Spinal cord (tissue), 10 donors: Measurements from ENCODE around the gene SHCBP1. TPM values are rescaled to one million over a fixed set of nuclear protein-coding genes. Genes with fewer than 3 reads are reported as not detected.
A peak's percentile ranks its signal among the peaks of the same experiment; 100 is the strongest.
"Not testable (repeated sequence)": the region's sequence is repeated elsewhere in the genome, so short reads cannot be mapped to it uniquely, and the experiment has no call there.

Experiments used
- DNase-seq, 6 donors: peaks; one replicate each; pipeline versions ENCODE4 v3.0.0 to v3.0.0-alpha.2; 2013 to 2015; ENCODE audit warnings: low spot score in 6 of 6, low read depth in 4 of 6
- H3K27ac ChIP-seq: one replicate; pipeline ENCODE4 v1.5.1; 2013; ENCODE audit warnings: low read depth, low read length, control low read depth
- H3K27me3 ChIP-seq: one replicate; pipeline ENCODE4 v1.6.1; 2013; ENCODE audit warnings: low read length; ENCODE audit not compliant: control insufficient read depth, insufficient read depth
- H3K36me3 ChIP-seq: one replicate; pipeline ENCODE4 v1.6.1; 2013; ENCODE audit warnings: low read length; ENCODE audit not compliant: control insufficient read depth, insufficient read depth
- H3K4me1 ChIP-seq: one replicate; pipeline ENCODE4 v1.6.1; 2013; ENCODE audit warnings: low read length; ENCODE audit not compliant: control insufficient read depth, insufficient read depth
- H3K4me3 ChIP-seq: one replicate; pipeline ENCODE4 v1.5.1; 2013; ENCODE audit warnings: low read depth, low read length, control low read depth
- H3K9me3 ChIP-seq: one replicate; pipeline ENCODE4 v1.6.1; 2013; ENCODE audit warnings: low read length; ENCODE audit not compliant: control insufficient read depth, insufficient read depth
- WGBS: methylation state at CpG from one replicate; pipeline ENCODE4 v1.1.5; 2013; ENCODE audit warnings: missing lambda C conversion rate; ENCODE audit not compliant: insufficient coverage; 5-methylcytosine and 5-hydroxymethylcytosine counted together
- polyA plus RNA-seq, 2 donors: library from polyadenylated mRNA; unstranded; fragments of 120-200 nt; gene quantifications; one replicate each; pipeline ENCODE4 v1.2.1, GENCODE V29; 2013; ENCODE audit not compliant: insufficient read length in 2 of 2
- total RNA-seq, 2 donors: library from RNA; depleted of rRNA in 1 of 2; stranded (reverse); fragments of 120-200 nt in 1 of 2; fragments of >200 nt in 1 of 2; gene quantifications; one replicate each; pipeline versions ENCODE4 v1.2.3 to v1.2.4, GENCODE V29; 2013 to 2014
- donor health status: healthy.

Gene SHCBP1
- total and polyA plus RNA-seq, 4 donors: 5.0 to 8.6 (median 5.9) TPM

- Histone ChIP-seq H3K27ac (no peak overlapping the region), H3K4me1 (no peaks in the 10 kb centered on the region), H3K36me3 (no peaks in the 10 kb centered on the region), H3K4me3 (no peak overlapping the region), H3K27me3 (no peaks in the 10 kb centered on the region), H3K9me3 (no peaks in the 10 kb centered on the region)
- no peak for DNase-seq
- WGBS: no CpG with 5 or more reads among the region's 3 CpGs
Observed at GRCh38 chr16:46577988-46578579, 43.1 kb downstream of the SHCBP1 start.

- no peak overlapping the region for H3K27ac ChIP-seq
- H3K4me3 ChIP-seq: no peak overlapping the region
- DNase-seq: no peak
- no peaks in the 10 kb centered on the region for H3K4me1 ChIP-seq
- no peaks in the 10 kb centered on the region for H3K9me3 ChIP-seq
- 88% methylated on average over 11 of the region's 13 CpGs for WGBS
- H3K27me3 ChIP-seq: no peaks in the 10 kb centered on the region
- no peaks in the 10 kb centered on the region for H3K36me3 ChIP-seq
Observed at GRCh38 chr16:46573834-46574159, 47.4 kb downstream of the SHCBP1 start.

GRCh38 chr16:46573008-46573833 is 48.0 kb downstream of the SHCBP1 start:
- DNase-seq: no peak
- H3K27ac ChIP-seq: no peak overlapping the region
- H3K36me3 ChIP-seq: no peaks in the 10 kb centered on the region
- H3K4me3 ChIP-seq: no peak overlapping the region
- H3K9me3 ChIP-seq: no peaks in the 10 kb centered on the region
- H3K4me1 ChIP-seq: no peaks in the 10 kb centered on the region
- 75% methylated on average over 19 of the region's 27 CpGs for WGBS
- no peaks in the 10 kb centered on the region for H3K27me3 ChIP-seq

- Histone ChIP-seq H3K4me1 (no peaks in the 10 kb centered on the region), H3K9me3 (no peaks in the 10 kb centered on the region), H3K27me3 (no peaks in the 10 kb centered on the region), H3K4me3 (no peak overlapping the region), H3K36me3 (no peaks in the 10 kb centered on the region), H3K27ac (no peak overlapping the region)
- 84% methylated on average over 26 of the region's 27 CpGs for WGBS
- DNase-seq: no peak
Observed at GRCh38 chr16:46569231-46569735, 51.9 kb downstream of the SHCBP1 start.

GRCh38 chr16:46568472-46569230 is 52.5 kb downstream of the SHCBP1 start:
- Histone ChIP-seq H3K4me3 (no peak overlapping the region), H3K9me3 (no peaks in the 10 kb centered on the region), H3K4me1 (no peaks in the 10 kb centered on the region), H3K27me3 (no peaks in the 10 kb centered on the region), H3K36me3 (no peaks in the 10 kb centered on the region), H3K27ac (no peak overlapping the region)
- WGBS: 73% methylated on average over 39 of the region's 42 CpGs
- no peak for DNase-seq

GRCh38 chr16:46562979-46563378 is 58.2 kb downstream of the SHCBP1 start:
- DNase-seq: no peak

GRCh38 chr16:46558018-46558417 is 63.2 kb downstream of the SHCBP1 start:
- no CpG with 5 or more reads among the region's 1 CpG for WGBS
- Histone ChIP-seq H3K9me3 (no peaks in the 10 kb centered on the region), H3K36me3 (no peaks in the 10 kb centered on the region), H3K4me1 (no peaks in the 10 kb centered on the region), H3K27me3 (no peaks in the 10 kb centered on the region), H3K4me3 (no peak overlapping the region), H3K27ac (no peak overlapping the region)
- no peak for DNase-seq

More at GRCh38 chr16:46562979-46563378, 58.2 kb downstream of the SHCBP1 start:
- H3K27ac ChIP-seq: no peak overlapping the region
- no peak overlapping the region for H3K4me3 ChIP-seq
- H3K4me1 ChIP-seq: no peaks in the 10 kb centered on the region
- no peaks in the 10 kb centered on the region for H3K27me3 ChIP-seq
- 44% methylated on average over 1 of the region's 3 CpGs for WGBS
- no peaks in the 10 kb centered on the region for H3K9me3 ChIP-seq
- H3K36me3 ChIP-seq: no peaks in the 10 kb centered on the region

GRCh38 chr16:46555951-46556350 is 65.2 kb downstream of the SHCBP1 start:
- H3K27me3 ChIP-seq: no peaks in the 10 kb centered on the region
- no peak for DNase-seq
- no peak overlapping the region for H3K27ac ChIP-seq
- 75% methylated on average over 1 of the region's 3 CpGs for WGBS
- no peaks in the 10 kb centered on the region for H3K4me1 ChIP-seq
- H3K36me3 ChIP-seq: no peaks in the 10 kb centered on the region
- no peaks in the 10 kb centered on the region for H3K9me3 ChIP-seq
- no peak overlapping the region for H3K4me3 ChIP-seq

GRCh38 chr16:46554435-46554834 is 66.7 kb downstream of the SHCBP1 start:
- not testable (repeated sequence) for H3K4me3 ChIP-seq, H3K4me1 ChIP-seq, H3K36me3 ChIP-seq, H3K27me3 ChIP-seq, H3K9me3 ChIP-seq, H3K27ac ChIP-seq
- peak in 5 of 6 donors; percentile 5 to 68 (median 20) for DNase-seq
- WGBS: 7% methylated on average over 11 of the region's 14 CpGs
